T1000 (cell line): ENCODE data around the gene TAPBP.
"Not testable (repeated sequence)": the region's sequence is repeated elsewhere in the genome, so short reads cannot be mapped to it uniquely, and the experiment has no call there.

ENCODE experiments used
- DNase-seq: peaks from one replicate; lab custom pipeline; 2025; ENCODE audit warnings: mixed read lengths; lab: John Stamatoyannopoulos, UW

TAPBP gene

DNA sequence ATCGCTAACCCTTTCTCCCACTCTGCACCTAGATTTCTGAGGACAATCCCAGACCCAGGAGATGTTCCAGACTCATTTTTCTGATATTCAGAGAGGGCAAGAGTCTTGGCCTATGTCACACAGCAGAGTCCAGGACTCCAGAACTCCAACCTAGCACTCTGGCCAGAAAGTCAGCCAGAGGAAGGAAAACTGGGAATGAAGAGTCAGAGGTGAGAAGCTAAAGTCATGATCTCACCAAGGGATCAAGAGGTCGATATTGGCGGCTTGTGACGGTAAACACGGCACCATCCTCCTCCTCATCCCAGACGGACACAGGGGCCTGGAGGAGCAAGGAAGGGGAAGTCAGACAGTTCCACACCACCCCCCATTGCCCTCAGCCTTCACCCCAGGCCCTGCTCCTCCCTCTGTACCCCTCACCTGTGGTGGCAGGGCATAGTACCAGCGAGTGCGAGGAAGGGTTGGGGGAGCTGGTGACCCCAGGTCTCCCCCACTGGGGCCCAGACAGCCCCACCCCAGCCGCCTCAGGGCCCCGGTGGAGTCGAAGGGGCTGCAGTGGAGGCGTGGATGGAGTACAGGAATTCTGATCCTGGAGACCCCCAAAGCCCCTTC is 17.0 kb downstream of the TAPBP start:
- DNase-seq: no peak

DNA sequence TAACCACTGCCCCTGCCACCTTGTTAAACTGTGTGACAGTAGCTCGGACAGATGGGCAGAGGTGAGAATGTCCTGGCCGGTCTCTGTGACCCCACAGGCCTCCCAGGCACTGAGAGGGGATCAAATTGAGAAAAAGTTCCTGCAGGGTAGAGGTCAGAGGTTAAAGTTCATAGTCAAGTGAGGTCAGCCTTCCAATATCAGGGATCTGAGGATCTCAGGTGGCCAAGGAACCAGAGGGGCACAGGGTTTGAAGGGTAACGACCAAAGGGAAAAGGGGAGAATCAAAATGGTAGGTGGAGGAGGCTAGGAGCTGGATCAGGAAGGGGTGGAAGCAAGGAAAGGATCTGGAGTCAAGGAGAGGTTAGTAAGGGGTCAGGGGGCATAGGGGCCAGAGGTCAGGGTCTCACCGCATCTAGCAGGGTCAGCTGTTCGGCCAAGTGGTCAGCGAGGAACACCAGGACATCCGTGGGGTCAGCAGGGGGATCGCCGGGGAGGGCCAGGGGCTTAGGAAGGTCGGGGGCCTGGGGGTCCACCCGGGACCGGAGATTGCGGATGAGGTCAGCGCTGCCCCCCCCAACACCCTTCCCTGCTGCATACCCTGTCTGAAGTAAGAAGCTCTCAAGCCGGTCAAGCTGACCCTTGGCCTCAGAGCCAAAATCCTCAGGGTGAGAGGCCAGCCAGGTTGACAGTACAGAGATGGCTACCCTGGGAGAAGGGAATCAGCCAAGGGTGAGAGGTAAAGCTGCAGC is 18.1 kb downstream of the TAPBP start:
- DNase-seq: no peak

DNA sequence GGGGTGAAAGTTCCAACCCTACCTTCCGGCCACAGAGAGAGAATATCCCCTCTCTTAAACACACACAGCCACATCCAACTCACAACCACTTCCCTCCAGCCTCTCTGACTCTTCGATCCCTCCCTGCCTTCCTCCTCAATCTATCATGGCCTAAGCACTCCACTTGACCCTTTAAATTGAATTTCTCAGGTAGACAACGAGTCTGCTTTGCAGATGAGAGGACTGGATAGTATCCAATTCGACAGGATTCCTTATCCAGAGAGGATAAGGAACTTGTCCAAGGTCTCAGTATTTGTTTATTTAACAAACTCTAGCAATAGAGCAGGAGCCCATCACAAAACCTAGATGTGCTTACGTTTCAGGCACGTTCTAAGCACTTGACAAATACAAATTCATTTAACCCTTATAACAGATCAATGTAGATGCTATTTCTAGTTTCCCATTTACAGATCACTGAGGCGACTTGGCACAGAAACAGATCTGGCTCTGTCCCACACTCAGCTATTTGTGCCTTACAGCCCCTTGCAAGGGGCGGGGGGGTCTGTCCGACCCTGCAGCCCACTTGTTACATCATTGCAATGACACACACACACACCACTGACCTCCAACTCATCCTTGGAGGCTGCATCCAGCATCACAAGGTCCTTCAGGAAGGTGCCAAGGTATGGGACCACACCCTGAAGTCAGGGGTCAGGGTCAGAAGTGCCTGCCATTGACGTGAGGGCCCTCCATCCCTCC is 19.6 kb downstream of the TAPBP start:
- no peak for DNase-seq

DNA sequence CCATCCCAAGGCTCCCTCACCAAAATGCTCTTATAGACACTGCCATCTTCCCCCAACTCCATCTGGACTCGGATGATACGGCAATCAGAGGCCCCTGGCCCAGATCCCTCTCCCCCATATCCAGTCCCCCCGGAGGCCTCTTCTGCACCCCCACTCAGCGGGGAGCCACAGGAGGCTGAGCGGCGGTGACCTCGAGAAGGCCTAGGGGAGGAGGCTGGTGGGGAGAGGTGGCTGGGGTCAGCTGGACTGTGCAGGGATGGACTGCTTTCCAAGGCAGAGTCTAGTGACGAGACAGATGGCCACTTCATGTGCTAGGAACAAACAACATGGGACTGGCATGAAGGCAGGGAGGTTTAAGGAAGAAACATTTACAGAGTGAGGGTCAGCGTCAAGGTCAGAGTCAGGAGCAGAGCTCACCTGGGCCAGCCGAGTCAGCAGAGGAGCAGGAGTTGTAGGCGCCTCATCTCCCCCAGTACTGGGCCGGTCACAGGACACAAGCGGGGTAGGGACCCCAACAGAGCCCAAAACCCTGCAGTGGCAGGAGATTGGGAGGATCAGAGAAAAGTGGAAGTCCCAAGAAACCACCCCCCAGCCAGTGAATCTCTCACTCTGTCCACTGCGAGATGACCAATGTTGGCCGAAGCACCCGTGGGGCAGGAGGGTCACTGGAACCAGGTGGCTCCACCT is 20.7 kb downstream of the TAPBP start:
- DNase-seq: no peak

DNA sequence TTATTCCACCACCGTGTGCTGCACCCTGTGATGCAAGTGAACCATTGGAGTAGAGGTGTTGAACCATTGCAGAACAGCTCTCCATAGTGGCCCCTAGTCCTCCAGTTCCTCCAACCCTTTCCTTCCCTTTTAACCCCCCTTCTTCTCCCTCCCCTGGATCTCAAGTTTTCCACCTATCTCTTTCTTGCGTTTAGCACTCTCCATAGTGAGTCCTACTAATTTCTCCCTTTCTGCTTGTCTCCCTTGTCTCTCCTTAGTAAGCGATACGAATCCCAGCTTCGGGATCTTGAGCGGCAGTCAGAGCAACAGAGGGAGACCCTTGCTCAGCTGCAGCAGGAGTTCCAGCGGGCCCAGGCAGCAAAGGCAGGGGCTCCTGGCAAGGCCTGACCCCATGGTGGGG is 23.4 kb downstream of the TAPBP start:
- DNase-seq: no peak

DNA sequence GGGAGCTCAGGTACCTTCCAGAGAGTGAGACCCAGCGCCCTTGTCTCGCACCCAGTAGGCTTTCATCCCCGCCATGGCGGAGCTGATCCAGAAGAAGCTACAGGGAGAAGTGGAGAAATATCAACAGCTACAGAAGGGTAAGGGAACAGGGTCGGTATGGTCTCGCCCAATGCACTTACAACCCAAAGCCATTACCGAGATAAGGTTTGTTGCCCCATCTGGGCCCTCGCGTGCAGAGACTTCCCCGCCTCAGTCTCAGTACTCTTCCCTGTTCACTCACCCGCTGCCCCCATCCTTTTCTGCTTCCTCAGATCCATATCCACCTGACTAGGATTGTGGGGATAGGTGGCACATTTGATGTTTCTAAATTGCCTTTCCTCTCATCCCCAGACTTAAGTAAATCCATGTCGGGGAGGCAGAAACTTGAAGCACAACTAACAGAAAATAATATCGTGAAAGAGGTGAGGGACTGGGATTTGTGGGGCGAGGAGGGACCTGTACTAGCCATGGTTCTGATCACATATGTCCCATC is 24.0 kb downstream of the TAPBP start:
- DNase-seq: no peak

DNA sequence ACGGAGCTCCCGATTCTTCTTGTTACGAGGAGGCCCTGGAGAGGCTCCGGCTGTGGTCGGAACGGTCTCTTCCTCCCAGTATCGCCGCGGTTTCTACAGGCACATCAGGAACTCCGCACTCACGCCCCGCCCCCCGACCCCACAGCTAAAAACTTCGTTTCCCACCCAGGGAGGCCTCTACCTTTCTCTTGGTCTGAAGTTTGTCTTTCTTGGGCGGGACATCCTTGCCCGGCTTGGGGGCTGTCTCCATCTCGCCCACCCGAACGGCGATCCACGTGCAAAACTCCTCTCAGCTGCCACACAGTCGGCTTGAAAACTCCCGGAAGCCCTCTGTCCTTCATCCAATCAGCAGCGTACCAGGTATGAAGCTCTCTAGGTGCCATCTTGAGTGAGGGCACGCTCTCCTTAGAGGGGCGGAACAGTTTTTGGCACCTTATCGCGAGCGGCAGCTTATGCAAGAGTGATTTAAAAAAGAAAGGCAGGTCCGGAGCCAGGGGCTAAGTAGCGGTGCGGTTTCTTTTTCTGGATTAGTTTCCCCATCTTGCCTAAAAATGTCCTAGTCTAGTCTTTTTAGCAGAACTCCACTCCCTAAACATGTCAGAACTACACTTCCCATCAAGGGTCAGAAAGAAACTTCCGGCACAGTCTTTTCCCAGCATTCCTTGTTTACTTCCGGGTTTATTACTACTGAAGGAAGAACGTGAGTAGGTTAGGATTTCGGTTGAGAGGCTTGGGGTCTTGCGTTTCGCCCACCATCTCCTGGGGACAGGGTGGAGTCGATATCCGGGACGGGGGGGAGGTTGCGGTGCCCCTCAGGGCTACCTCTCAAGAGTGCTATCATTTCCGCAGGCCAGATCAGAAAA is 24.7 kb downstream of the TAPBP start, which contains the start of the genes PFDN6 and WDR46:
Gene PFDN6, plus strand, starts transcription at position 681 of the 863 bp plus-strand sequence. CDS start 256 bp downstream, outside the sequence.
Gene WDR46, minus strand, starts transcription at position 319 of the 863 bp plus-strand sequence. Its CDS starts 69 bp downstream, at position 250.
- DNase-seq: peak; percentile 77

DNA sequence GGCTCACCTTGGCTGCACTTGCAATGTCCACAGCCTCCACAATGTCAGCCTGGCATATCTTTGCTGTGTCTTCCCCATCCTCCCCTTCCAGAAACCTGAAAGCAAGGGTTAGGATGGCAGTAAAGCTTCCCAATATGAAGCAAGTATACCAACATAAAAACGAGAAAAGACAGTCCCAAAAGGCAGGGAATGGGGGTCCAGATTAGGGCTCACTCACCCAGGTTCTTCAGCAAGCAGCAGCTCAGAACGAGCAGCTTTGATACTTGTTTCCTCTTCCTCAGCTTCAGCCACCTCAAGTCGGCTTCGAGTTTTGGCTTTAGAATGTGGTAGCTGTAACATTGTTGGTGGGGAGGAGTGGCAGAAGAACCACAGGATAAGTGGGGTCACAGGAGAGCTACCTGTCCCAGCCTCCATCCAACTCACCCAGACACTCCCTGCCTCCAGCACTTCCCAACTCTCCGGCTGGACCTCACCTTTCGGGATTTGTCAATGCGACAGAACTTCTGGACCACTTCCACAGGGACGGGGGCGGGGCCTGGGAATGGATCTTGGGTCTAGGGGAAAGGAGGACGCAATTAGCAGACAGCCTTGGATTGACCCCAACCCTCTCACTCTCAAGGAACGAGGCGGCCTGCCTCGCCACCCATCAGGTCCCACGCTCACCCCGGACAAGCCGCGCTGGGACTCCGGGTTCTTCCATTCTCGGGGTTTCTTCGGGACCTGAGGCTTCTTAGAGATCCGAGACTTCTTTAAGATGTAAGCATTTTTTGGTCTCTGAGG is 25.5 kb downstream of the TAPBP start:
- DNase-seq: no peak

DNA sequence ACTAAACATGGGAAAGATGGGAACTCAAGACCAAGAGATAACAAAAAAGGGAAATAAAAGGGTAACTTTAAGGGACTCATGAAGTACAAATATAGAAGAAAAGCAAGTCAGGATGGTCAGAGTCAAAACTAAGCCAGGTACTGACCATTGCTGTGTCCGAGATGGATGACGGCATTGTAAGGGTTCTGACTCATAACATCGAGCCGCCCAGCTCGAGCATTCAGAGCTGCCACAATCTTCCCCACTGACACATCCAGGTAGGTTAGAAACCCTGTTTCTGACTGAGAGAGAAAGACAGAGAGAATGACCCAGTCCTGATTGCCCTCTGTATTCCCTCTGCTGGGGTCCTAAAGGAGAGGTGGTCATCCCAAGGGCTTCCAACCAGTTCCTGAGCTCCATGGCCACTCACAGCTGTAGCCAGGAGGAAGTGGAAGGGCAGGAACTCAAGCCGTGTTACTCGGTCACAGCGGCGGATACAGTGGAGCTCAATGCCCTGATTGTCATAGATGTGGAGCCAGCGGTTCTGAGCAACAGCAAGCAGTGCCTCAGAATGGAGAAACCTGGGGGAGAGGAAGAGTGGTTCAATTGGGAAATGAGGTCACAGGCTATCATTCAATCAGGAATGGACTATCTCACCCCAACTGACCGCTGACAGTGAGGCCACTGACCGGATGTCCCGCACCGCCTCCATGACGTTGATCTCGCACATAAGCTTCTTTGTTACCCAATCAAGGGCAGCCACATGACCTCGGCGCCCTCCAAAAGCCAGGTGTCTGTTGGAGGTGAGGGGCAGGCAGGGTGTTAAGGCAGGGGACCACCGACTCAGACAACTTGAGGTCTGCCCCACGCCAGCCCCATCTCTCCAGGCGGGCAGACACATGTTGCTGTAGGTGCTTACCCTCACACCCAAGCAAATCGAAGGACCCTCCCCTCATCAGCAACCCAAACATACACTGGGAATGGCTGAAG is 26.6 kb downstream of the TAPBP start:
- DNase-seq: no peak

DNA sequence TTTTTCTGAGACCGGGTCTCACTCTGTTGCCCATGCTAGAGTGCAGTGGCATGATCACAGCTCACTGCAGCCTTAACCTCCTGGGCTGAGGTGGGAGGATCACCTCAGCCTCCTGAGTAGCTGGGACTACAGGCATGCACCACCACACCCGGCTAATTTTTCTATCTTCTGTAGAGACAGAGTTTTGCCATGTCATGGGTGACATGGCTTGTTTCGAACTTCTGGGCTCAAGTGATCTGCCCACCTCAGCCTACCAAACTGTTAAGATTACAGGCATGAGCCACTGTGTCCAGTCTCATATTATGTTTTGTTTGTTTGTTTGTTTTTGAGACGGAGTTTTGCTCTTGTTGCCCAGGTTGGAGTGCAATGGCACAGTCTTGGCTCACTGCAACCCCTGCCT is 28.7 kb downstream of the TAPBP start:
- DNase-seq: not testable (repeated sequence)

DNA sequence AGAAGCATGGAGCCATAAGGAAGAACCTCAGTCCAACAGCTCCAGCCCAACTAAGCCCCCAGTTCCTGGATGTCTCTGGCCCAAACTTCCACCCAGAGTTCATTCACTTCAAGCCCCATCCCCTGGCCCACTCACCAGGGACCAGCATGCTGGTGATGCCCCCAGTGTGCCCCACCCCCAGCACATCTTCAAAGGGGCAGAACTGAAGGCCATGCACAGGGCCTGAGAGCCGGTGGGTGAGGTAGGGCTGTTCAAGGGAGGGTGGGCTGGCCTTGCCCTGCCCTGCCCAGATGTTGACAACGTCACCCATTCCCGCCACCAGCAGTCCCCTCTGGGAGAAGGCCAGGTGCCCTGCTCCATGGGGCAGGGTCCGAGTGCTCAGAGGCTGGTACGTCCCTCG is 33.3 kb downstream of the TAPBP start:
- DNase-seq: no peak

DNA sequence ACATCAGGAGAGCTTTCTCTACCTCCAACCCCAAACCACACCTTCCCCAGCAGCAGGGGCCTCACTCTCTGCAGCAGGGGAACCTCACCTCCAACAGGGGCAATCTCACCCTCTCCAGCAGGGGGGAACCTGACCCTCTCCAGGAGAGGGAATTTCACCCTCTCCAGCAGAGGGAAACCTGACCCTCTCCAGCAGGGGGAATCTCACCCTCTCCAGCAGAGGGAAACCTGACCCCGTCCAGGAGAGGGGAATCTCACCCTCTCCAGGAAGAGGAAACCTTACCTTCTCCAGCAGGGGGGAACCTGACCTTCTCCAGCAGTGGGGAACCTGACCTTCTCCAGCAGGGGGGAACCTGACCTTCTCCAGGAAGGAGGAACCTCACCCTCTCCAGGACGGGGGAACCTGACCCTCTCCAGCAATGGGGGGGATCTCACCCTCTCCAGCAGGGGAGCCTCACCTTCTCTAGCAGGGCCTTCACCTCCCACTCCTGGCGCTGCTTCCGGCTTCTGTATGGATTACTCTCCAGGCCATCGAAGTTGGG is 33.8 kb downstream of the TAPBP start:
- DNase-seq: peak; percentile 32

DNA sequence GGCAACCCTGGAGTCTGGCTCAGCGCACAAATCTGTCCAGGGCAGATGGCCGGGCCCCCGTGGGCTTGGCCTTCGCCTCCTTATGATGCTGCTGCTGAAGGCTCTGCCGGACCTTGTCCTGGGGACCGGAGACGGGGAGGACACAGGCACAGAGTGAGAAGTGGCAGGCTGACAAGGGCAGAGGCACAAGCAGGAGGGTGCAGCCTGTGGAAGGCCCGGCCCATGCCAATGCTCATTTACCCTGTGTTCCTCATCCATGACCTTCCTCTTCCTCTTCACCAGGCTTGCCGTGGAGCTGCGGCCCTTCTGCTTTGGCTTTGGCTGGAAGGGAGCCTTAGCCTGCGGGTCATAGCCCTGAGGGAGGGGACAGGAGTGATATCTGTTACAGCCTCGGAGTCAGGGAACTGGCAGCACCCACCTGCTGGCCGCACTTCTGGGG is 34.6 kb downstream of the TAPBP start:
- no peak for DNase-seq

DNA sequence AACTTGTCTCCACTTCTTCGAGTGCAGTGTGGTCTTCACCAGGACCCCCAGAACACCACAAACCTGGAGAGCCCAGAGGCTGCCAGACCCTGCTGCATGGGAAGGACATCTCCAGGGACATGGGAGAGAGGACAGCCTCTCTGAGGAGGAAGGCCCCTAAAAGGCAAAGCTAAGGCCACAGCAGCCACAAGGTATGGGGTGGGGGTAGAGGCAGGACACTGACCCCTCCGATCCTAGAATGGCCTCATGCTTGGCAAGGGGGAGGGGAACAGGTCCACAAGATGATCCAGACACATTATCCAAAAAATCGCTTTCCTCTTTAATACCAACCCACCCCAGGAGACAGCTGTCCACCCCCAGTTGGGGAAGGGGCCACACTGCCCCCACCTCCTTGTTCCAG is 35.1 kb downstream of the TAPBP start:
- DNase-seq: no peak

DNA sequence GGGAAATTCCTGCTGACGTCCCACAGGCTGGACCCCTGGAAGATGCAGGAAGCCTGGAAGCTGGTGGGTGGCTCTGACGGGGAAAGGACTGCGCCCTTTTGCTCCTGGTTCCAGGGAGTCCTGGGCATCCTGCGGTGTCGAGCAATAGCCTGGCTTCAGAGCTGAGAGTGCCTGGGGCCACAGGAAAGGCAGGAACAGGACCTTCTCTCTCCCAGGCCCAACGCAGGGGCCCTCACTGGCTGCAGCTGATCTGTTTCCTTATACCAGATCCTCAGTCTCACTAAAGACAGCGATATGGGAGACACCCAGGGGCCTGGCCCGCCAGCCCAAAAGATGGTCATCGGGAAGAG is 35.5 kb downstream of the TAPBP start:
- DNase-seq: no peak

DNA sequence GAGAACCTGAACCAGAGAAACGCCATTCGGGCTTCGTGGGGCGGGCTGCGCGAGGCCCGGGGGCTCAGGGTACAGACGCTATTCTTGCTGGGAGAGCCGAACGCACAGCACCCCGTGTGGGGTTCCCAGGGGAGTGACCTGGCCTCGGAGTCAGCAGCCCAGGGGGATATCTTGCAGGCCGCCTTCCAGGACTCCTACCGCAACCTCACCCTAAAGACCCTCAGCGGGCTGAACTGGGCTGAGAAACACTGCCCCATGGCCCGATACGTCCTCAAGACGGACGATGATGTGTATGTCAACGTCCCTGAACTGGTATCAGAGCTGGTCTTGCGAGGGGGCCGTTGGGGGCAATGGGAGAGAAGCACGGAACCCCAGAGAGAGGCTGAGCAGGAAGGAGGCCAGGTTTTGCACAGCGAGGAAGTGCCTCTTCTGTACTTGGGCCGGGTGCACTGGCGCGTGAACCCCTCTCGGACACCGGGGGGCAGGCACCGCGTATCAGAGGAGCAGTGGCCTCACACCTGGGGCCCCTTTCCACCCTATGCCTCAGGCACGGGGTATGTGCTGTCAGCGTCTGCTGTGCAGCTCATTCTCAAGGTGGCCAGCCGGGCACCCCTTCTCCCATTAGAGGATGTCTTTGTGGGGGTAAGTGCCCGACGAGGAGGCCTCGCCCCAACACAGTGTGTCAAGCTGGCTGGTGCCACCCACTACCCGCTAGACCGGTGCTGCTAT is 36.1 kb downstream of the TAPBP start:
- no peak for DNase-seq

DNA sequence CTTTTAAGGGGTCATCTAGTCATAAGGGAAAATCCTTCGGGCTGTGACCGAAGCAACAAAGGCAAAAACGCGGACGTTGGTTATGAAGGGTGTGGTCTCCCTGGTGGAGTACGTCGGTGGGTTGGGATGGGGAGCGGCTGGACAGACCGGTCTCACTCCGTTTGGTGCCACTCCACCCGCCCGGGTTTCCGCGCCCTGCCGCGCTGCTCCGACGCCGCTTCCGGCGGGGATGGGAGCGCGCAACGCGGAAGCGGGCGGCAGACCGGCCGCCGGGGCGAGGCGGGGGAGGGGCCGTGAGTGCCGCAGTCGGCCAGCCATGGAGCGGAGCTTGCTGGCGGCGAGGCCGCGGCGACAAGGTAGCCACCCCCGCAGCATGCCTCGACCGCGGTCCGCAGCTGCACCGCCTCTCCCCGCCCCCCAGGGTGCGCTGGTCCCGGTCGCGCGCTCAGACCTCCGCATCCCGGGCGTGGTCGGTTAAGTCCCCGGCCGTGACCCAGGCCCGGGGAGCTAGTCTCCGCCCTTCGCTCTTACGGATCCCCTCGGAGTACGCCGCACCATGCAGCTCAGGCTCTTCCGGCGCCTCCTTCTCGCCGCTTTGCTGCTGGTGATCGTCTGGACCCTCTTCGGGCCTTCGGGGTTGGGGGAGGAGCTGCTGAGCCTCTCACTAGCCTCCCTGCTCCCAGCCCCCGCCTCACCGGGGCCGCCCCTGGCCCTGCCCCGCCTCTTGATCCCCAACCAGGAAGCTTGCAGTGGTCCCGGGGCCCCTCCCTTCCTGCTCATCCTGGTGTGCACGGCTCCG is 36.8 kb downstream of the TAPBP start, which contains the start of gene B3GALT4:
Gene B3GALT4, plus strand, starts transcription at position 260 of the 799 bp plus-strand sequence. Its CDS starts 297 bp downstream, at position 557.
- DNase-seq: peak; percentile 47
